ENCODE results near the gene PI4KA.

PI4KA gene

GRCh38 chr22:20889025-20889704 is 30.6 kb upstream of the PI4KA start:
- no peak overlapping the region for H3K4me3 ChIP-seq (ENCODE audit: low read length)
- TF ChIP-seq ZNF274 (IDR thresholded peaks at IDR 0.05; ENCODE audit: low read depth, low read length), result no peak

GRCh38 chr22:20887375-20887774 is 28.8 kb upstream of the PI4KA start:
- TF ChIP-seq ZNF274 (IDR thresholded peaks at IDR 0.05; ENCODE audit: low read depth, low read length), result no peak
- no peak overlapping the region for H3K4me3 ChIP-seq (ENCODE audit: low read length)

- TF ChIP-seq ZNF274 (IDR thresholded peaks at IDR 0.05; ENCODE audit: low read depth, low read length), result no peak
- H3K4me3 ChIP-seq (ENCODE audit: low read length), result no peak overlapping the region
Measured at GRCh38 chr22:20885557-20886323, 27.1 kb upstream of the PI4KA start.

- no peak for TF ChIP-seq ZNF274 (IDR thresholded peaks at IDR 0.05; ENCODE audit: low read depth, low read length)
- H3K4me3 ChIP-seq (ENCODE audit: low read length), result no peak overlapping the region
Measured at GRCh38 chr22:20885017-20885556, 26.5 kb upstream of the PI4KA start.

- no peak overlapping the region for H3K4me3 ChIP-seq (ENCODE audit: low read length)
- no peak for TF ChIP-seq ZNF274 (IDR thresholded peaks at IDR 0.05; ENCODE audit: low read depth, low read length)
Measured at GRCh38 chr22:20884454-20884853, 25.8 kb upstream of the PI4KA start.

- TF ChIP-seq ZNF274 (IDR thresholded peaks at IDR 0.05; ENCODE audit: low read depth, low read length), result no peak
- no peak overlapping the region for H3K4me3 ChIP-seq (ENCODE audit: low read length)
Measured at GRCh38 chr22:20882855-20883254, 24.2 kb upstream of the PI4KA start.

GRCh38 chr22:20881869-20882815 is 23.5 kb upstream of the PI4KA start:
- no peak for TF ChIP-seq ZNF274 (IDR thresholded peaks at IDR 0.05; ENCODE audit: low read depth, low read length)
- H3K4me3 ChIP-seq (ENCODE audit: low read length), result no peak overlapping the region

GRCh38 chr22:20881231-20881630 is 22.6 kb upstream of the PI4KA start:
- no peak overlapping the region for H3K4me3 ChIP-seq (ENCODE audit: low read length)
- no peak for TF ChIP-seq ZNF274 (IDR thresholded peaks at IDR 0.05; ENCODE audit: low read depth, low read length)

GRCh38 chr22:20877715-20878114 is 19.1 kb upstream of the PI4KA start:
- no peak overlapping the region for H3K4me3 ChIP-seq (ENCODE audit: low read length)
- no peak for TF ChIP-seq ZNF274 (IDR thresholded peaks at IDR 0.05; ENCODE audit: low read depth, low read length)

GRCh38 chr22:20875296-20875695 is 16.7 kb upstream of the PI4KA start:
- no peak for TF ChIP-seq ZNF274 (IDR thresholded peaks at IDR 0.05; ENCODE audit: low read depth, low read length)
- no peak overlapping the region for H3K4me3 ChIP-seq (ENCODE audit: low read length)

GRCh38 chr22:20873214-20873613 is 14.6 kb upstream of the PI4KA start:
- TF ChIP-seq ZNF274 (IDR thresholded peaks at IDR 0.05; ENCODE audit: low read depth, low read length), result no peak
- H3K4me3 ChIP-seq (ENCODE audit: low read length), result no peak overlapping the region

GRCh38 chr22:20869234-20869633 is 10.6 kb upstream of the PI4KA start:
- TF ChIP-seq ZNF274 (IDR thresholded peaks at IDR 0.05; ENCODE audit: low read depth, low read length), result no peak
- H3K4me3 ChIP-seq (ENCODE audit: low read length), result no peak overlapping the region

GRCh38 chr22:20868025-20868962 is 9.7 kb upstream of the PI4KA start:
- no peak overlapping the region for H3K4me3 ChIP-seq (ENCODE audit: low read length)
- no peak for TF ChIP-seq ZNF274 (IDR thresholded peaks at IDR 0.05; ENCODE audit: low read depth, low read length)

Data from GM08714 (cell line).